Colonic mucosa (tissue), 4 donors: ENCODE results near the gene TREX2. TPM values are rescaled to one million over a fixed set of nuclear protein-coding genes. Genes with fewer than 3 reads are reported as not detected.

Experiments
- DNase-seq: peaks from one replicate; pipeline ENCODE4 v3.0.0-alpha.2; 2020
- H3K27ac ChIP-seq: fragments of 200-600 bp; one replicate; pipeline ENCODE4 v1.8.0; 2021
- H3K27me3 ChIP-seq: fragments of 200-600 bp; one replicate; pipeline ENCODE4 v1.8.0; 2021
- H3K36me3 ChIP-seq: fragments of 200-600 bp; one replicate; pipeline ENCODE4 v1.8.0; 2021
- H3K4me1 ChIP-seq: fragments of 200-600 bp; one replicate; pipeline ENCODE4 v1.8.0; 2021; ENCODE audit warnings: mild to moderate bottlenecking
- H3K4me3 ChIP-seq: fragments of 200-600 bp; one replicate; pipeline ENCODE4 v1.8.0; 2021
- H3K9ac ChIP-seq, 2 donors: one replicate each; pipeline ENCODE4 v1.7.0; 2013; ENCODE audit warnings: control low read depth in 2 of 2, low read depth in 2 of 2, low read length in 2 of 2
- H3K9me3 ChIP-seq: fragments of 200-600 bp; one replicate; pipeline ENCODE4 v1.8.0; 2021
- CTCF ChIP-seq: fragments of 200-600 bp; IDR thresholded peaks from one replicate; pipeline ENCODE4 v1.8.0; 2022; ENCODE audit warnings: antibody characterized with exemption, mild to moderate bottlenecking
- intact Hi-C: fragments of 100-400 bp; cut with DNase I; formaldehyde crosslinking; loops from one replicate; pipeline ENCODE4 v1.14.1; 2022
- total RNA-seq, 2 donors: library from RNA; stranded (reverse); fragmentation: NEBNext Ultra II Directional in 1 of 2; extraction: Animal tissue kit (Norgen Biotek cat#: 25700) in 1 of 2; gene quantifications; one replicate each; pipeline ENCODE4 v1.2.1, GENCODE V29; 2021
- donor health status: healthy.
- donor health status: DM: no; HTN: no; CAD: no.
- donor health status: DM: no; HTN: no; CAD: no.

Gene TREX2
- total RNA-seq, 2 donors from 2014 or later, result 1.2 TPM; not detected in 1

GRCh38 chrX:153457827-153458466 is 12.1 kb upstream of the TREX2 start:
- Histone ChIP-seq H3K4me3 (no peak overlapping the region), H3K27me3 (no peaks in the 10 kb centered on the region), H3K4me1 (no peaks in the 10 kb centered on the region), H3K27ac (no peak overlapping the region), H3K9me3 (no peaks in the 10 kb centered on the region), H3K9ac (no peak overlapping the region), H3K36me3 (no peaks in the 10 kb centered on the region)
- DNase-seq, result no peak
- TF ChIP-seq CTCF, result no peak
- intact Hi-C loops, result no loop called here

DNA sequence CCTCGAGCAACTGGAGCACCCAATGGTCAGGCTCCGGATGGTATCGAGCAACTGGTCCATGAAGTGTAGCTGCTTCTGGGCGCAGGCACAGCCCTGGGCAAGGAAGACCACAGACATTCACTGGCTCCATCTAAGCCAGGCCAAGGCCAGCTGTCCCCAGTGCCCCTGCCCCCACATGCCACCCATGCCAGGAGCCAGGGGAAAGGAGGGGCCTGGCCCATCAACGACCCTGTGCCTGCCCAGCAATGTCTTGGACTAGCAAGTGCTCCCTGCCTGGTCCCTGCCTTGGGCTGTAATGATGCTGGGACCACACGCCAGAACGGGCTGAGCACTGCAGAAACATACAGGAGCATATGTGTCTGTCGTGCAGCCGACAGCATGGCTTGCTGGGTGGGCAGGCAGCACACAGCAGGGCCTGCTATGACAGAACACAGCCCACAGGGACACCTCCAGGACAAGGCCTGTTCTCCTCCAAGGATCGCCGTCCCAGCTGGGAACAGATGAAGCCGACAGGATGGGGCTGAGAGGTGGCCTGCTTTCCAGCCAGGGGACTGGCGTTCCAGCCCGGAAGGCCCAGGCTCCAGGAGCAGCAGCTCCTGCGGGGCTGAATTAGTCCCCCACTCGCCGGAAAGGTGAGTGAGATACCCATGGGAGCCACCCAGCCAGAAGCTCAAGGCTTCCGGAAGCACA is 11.4 kb upstream of the TREX2 start:
- Histone ChIP-seq H3K4me3 (no peak overlapping the region), H3K4me1 (no peaks in the 10 kb centered on the region), H3K27me3 (no peaks in the 10 kb centered on the region), H3K36me3 (no peaks in the 10 kb centered on the region), H3K9me3 (no peaks in the 10 kb centered on the region), H3K27ac (no peak overlapping the region), H3K9ac (no peak overlapping the region)
- DNase-seq, result no peak
- no peak for TF ChIP-seq CTCF
- intact Hi-C loops, result no loop called here

- Histone ChIP-seq H3K9ac (no peak overlapping the region), H3K27ac (no peak overlapping the region), H3K4me3 (no peak overlapping the region), H3K27me3 (no peaks in the 10 kb centered on the region), H3K9me3 (no peaks in the 10 kb centered on the region), H3K36me3 (no peaks in the 10 kb centered on the region), H3K4me1 (no peaks in the 10 kb centered on the region)
- TF ChIP-seq CTCF, result no peak
- intact Hi-C loops, result no loop called here
- no peak for DNase-seq
Observed at GRCh38 chrX:153456704-153457103, 10.8 kb upstream of the TREX2 start.

DNA sequence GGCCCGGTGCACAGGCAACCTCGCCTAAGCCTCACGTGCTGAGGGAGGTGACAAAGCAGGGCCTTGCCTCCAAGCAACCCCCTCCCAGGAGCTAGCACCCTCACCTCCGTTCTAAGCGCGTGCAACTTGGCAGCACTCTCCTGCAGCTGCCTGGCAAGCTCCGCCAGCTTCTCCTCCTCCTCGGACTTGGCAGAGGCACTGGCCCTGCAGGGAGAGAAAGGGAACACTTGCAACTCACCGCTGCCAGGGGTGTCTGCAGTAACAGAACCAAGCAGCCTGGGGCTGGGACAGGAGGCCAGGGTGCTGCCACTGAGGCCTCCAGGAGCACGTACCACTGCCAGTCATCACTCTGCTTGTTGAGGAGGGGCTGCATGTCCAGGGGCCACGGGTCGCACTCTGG is 10.3 kb upstream of the TREX2 start:
- DNase-seq, result no peak
- no peak for TF ChIP-seq CTCF
- no peak overlapping the region for H3K9ac ChIP-seq
- no peaks in the 10 kb centered on the region for H3K27me3 ChIP-seq
- no peaks in the 10 kb centered on the region for H3K9me3 ChIP-seq
- H3K36me3 ChIP-seq, result no peaks in the 10 kb centered on the region
- intact Hi-C loops, result no loop called here
- H3K27ac ChIP-seq, result no peak overlapping the region
- H3K4me3 ChIP-seq, result no peak overlapping the region
- H3K4me1 ChIP-seq, result no peaks in the 10 kb centered on the region

DNA sequence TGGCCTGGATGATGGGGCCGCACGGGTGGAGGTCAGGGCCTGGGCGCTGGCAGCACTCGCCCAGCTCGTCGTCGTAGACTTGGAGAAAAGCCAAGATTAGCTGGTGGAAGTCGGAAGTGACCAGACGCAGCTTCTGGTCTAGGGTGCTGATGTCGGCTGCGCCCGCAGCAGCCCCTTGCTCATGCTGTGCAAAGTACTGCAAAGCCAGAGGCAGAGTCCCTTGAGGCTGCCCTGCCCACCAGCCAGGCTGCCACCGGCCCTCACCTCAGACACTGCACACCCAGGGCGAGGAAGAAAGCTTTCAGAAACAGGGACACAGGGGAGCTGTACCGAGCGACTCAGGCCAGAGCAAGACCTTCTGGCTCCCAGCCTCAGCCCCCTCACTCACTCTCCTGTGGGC is 9.7 kb upstream of the TREX2 start:
- no peak overlapping the region for H3K4me3 ChIP-seq
- H3K27me3 ChIP-seq, result no peaks in the 10 kb centered on the region
- no peak for TF ChIP-seq CTCF
- no peak overlapping the region for H3K27ac ChIP-seq
- no peak overlapping the region for H3K9ac ChIP-seq
- H3K4me1 ChIP-seq, result no peaks in the 10 kb centered on the region
- DNase-seq, result no peak
- intact Hi-C loops, result no loop called here
- H3K36me3 ChIP-seq, result no peaks in the 10 kb centered on the region
- no peaks in the 10 kb centered on the region for H3K9me3 ChIP-seq
